Lower leg skin (tissue), 3 donors: Measurements from ENCODE around the gene MYRIP.

Experiments used
- POLR2A ChIP-seq, 2 donors: fragments of 450-650 bp; IDR thresholded peaks; one replicate each; pipeline ENCODE4 v1.6.1; 2016 to 2017; ENCODE audit warnings: antibody characterized with exemption in 2 of 2, mild to moderate bottlenecking in 1 of 2, moderate library complexity in 1 of 2
- TF ChIP-seq, protein P1 (sequence below), 3 donors: fragments of 450-650 bp; IDR thresholded peaks; one replicate each; pipeline ENCODE4 v1.5.1; 2016; ENCODE audit warnings: antibody characterized with exemption in 3 of 3, mild to moderate bottlenecking in 3 of 3, moderate library complexity in 2 of 3

DNA sequence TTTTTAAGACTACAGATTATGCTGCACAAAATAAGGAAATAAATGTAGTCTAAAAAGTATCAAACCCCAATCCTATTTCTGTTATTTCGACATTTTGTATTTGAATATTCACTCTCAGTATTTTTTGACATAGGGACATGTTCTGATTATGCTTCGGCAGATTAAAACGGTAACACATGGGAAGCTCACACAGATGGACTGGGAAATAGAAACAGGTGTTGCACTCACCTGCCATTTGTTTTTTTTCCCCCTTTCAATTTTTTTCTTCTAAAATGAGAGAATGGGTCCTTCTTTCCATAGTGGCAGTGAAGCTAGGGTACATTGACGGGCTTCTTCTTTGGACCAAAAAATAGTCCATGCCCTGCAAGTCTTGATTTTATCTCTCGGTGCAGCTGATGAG, 163.1 kb downstream of the MYRIP start:
- TF ChIP-seq, protein P1, sequence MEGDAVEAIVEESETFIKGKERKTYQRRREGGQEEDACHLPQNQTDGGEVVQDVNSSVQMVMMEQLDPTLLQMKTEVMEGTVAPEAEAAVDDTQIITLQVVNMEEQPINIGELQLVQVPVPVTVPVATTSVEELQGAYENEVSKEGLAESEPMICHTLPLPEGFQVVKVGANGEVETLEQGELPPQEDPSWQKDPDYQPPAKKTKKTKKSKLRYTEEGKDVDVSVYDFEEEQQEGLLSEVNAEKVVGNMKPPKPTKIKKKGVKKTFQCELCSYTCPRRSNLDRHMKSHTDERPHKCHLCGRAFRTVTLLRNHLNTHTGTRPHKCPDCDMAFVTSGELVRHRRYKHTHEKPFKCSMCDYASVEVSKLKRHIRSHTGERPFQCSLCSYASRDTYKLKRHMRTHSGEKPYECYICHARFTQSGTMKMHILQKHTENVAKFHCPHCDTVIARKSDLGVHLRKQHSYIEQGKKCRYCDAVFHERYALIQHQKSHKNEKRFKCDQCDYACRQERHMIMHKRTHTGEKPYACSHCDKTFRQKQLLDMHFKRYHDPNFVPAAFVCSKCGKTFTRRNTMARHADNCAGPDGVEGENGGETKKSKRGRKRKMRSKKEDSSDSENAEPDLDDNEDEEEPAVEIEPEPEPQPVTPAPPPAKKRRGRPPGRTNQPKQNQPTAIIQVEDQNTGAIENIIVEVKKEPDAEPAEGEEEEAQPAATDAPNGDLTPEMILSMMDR (IDR thresholded peaks at IDR 0.05): no peak
- no peak for TF ChIP-seq POLR2A (IDR thresholded peaks at IDR 0.05)
